SK-N-SH (cell line): ENCODE data around the gene PPARD. TPM values are rescaled to one million over a fixed set of nuclear protein-coding genes. Genes with fewer than 3 reads are reported as not detected.

Source experiments
- CTCF ChIA-PET: fragments of 300-600, 350-600 bp; formaldehyde crosslinking; extraction: SDS; loops from one replicate; lab custom pipeline; 2021; lab: Yijun Ruan, JAX
- POLR2A ChIA-PET: fragments of 350-600 bp; sonication (Branson Sonifier 250); formaldehyde crosslinking; extraction: SDS; loops from one replicate; lab custom pipeline; 2020; ENCODE audit warnings: antibody characterized with exemption, inconsistent platforms; lab: Yijun Ruan, JAX
- DNase-seq: peaks from one replicate; pipeline ENCODE4 v3.0.0; 2012
- H2AFZ ChIP-seq: fragments of 200-600 bp; sonication (generic); 2 replicates; pipeline ENCODE4 v1.8.1; 2016; ENCODE audit warnings: antibody characterized with exemption, mild to moderate bottlenecking, low read depth
- H3F3A ChIP-seq: fragments of 200-600 bp; sonication (generic); replicated peaks from 2 replicates; pipeline ENCODE3; 2016; ENCODE audit warnings: antibody characterized with exemption, mild to moderate bottlenecking; ENCODE audit not compliant: insufficient read depth
- H3K27ac ChIP-seq, 2 experiments: fragments of 200-500 bp in 1 of 2; fragments of 200-600 bp in 1 of 2; sonication (Bioruptor generic) in 1 of 2; sonication (generic), shearing (Covaris generic) in 1 of 2; 2 replicates each; pipeline versions ENCODE4 v1.5.1 to v1.6.1; 2014 to 2016; ENCODE audit warnings: low read depth in 2 of 2, inconsistent platforms in 1 of 2, low read length in 1 of 2, mild to moderate bottlenecking in 1 of 2, mixed read lengths in 1 of 2
- H3K27me3 ChIP-seq: fragments of 200-600 bp; sonication (generic), shearing (Covaris generic); 2 replicates; pipeline ENCODE4 v1.6.1; 2016; ENCODE audit warnings: mixed run types; ENCODE audit not compliant: insufficient read depth
- H3K36me3 ChIP-seq, 2 experiments: fragments of 200-500 bp in 1 of 2; fragments of 200-600 bp in 1 of 2; sonication (Bioruptor generic) in 1 of 2; sonication (generic) in 1 of 2; replicated peaks in 1 of 2; 2 replicates each; pipeline versions ENCODE3 to v1.5.1; 2014 to 2016; ENCODE audit warnings: low read length in 1 of 2, mild to moderate bottlenecking in 1 of 2; ENCODE audit not compliant: insufficient read depth in 2 of 2, control insufficient read depth in 1 of 2
- H3K4me1 ChIP-seq, 2 experiments: fragments of 200-500 bp in 1 of 2; fragments of 200-600 bp in 1 of 2; sonication (Bioruptor generic) in 1 of 2; sonication (generic), shearing (Covaris generic) in 1 of 2; 2 replicates each; pipeline versions ENCODE4 v1.5.1 to v1.6.1; 2014 to 2016; ENCODE audit warnings: low read depth in 1 of 2, low read length in 1 of 2, mixed run types in 1 of 2; ENCODE audit not compliant: insufficient read depth in 2 of 2, control insufficient read depth in 1 of 2
- H3K4me2 ChIP-seq: fragments of 200-600 bp; sonication (generic), shearing (Covaris generic); 2 replicates; pipeline ENCODE4 v1.6.1; 2017; ENCODE audit warnings: mixed run types
- H3K4me3 ChIP-seq, 2 experiments: fragments of 200-500 bp in 1 of 2; fragments of 200-600 bp in 1 of 2; sonication (Bioruptor generic) in 1 of 2; sonication (generic), shearing (Covaris generic) in 1 of 2; 2 replicates each; pipeline versions ENCODE4 v1.5.1 to v1.8.1; 2014 to 2016; ENCODE audit warnings: low read depth in 2 of 2, inconsistent platforms in 1 of 2, low read length in 1 of 2, mild to moderate bottlenecking in 1 of 2, mixed read lengths in 1 of 2, moderate library complexity in 1 of 2
- H3K79me2 ChIP-seq: fragments of 200-600 bp; sonication (generic); 2 replicates; pipeline ENCODE4 v1.8.1; 2017; ENCODE audit warnings: mild to moderate bottlenecking; ENCODE audit not compliant: insufficient read depth
- H3K9ac ChIP-seq: fragments of 200-600 bp; sonication (generic); 2 replicates; pipeline ENCODE4 v1.6.1; 2017; ENCODE audit warnings: mixed run types
- H3K9me2 ChIP-seq: fragments of 200-600 bp; sonication (generic); 2 replicates; pipeline ENCODE4 v1.6.1; 2017; ENCODE audit warnings: mixed run types
- H3K9me3 ChIP-seq: fragments of 200-600 bp; sonication (generic); 2 replicates; pipeline ENCODE4 v1.6.1; 2017; ENCODE audit warnings: mixed run types, mild to moderate bottlenecking, moderate library complexity
- H4K20me1 ChIP-seq: fragments of 200-600 bp; sonication (generic); 2 replicates; pipeline ENCODE4 v1.6.1; 2017; ENCODE audit warnings: mild to moderate bottlenecking, mixed run types; ENCODE audit not compliant: insufficient read depth
- CHD2 ChIP-seq: fragments of 150-350 bp; IDR thresholded peaks from 2 replicates; pipeline ENCODE4 v1.6.1; 2018; ENCODE audit warnings: low read length; ENCODE audit not compliant: partially characterized antibody
- EP300 ChIP-seq, 2 experiments: IDR thresholded peaks; 2 replicates each; pipeline versions ENCODE4 v1.4.0 to v1.6.1; 2012; ENCODE audit warnings: borderline replicate concordance in 1 of 2, low read depth in 1 of 2, low read length in 1 of 2
- NFIC ChIP-seq: IDR thresholded peaks from 2 replicates; pipeline ENCODE4 v1.4.0; 2012; ENCODE audit warnings: borderline replicate concordance
- POLR2AphosphoS5 ChIP-seq: IDR thresholded peaks from 2 replicates; pipeline ENCODE4 v1.6.1; 2012; ENCODE audit warnings: low read depth, low read length
- RAD21 ChIP-seq: IDR thresholded peaks from 2 replicates; pipeline ENCODE4 v1.6.1; 2012; ENCODE audit warnings: mild to moderate bottlenecking, low read length
- RCOR1 ChIP-seq: fragments of 150-350 bp; IDR thresholded peaks from 2 replicates; pipeline ENCODE4 v1.6.1; 2017; ENCODE audit warnings: antibody characterized with exemption, low read length
- SMC3 ChIP-seq: IDR thresholded peaks from 2 replicates; pipeline ENCODE4 v1.6.1; 2012; ENCODE audit warnings: low read depth, low read length, improper control_type of control experiment
- TEAD4 ChIP-seq: IDR thresholded peaks from 2 replicates; pipeline ENCODE4 v1.4.0; 2012; ENCODE audit warnings: mild to moderate bottlenecking, borderline replicate concordance; ENCODE audit not compliant: insufficient read depth
- WGBS: methylation state at CpG from one replicate; pipeline ENCODE4 v1.1.6; 2017; ENCODE audit warnings: low lambda C conversion rate; 5-methylcytosine and 5-hydroxymethylcytosine counted together
- polyA plus RNA-seq, 3 experiments: library from polyadenylated mRNA; depleted of rRNA; stranded (reverse); fragments of >200 nt; gene quantifications; 2 replicates each; pipeline ENCODE4 v1.2.3, GENCODE V29; 2012
- TF ChIP-seq, protein P1 (sequence below): fragments of 200-600 bp; sonication (generic); IDR thresholded peaks from 2 replicates; pipeline ENCODE4 v1.6.1; 2017; ENCODE audit warnings: antibody characterized with exemption, mild to moderate bottlenecking, moderate library complexity

Gene PPARD
- polyA plus RNA-seq, 1 of the 3 experiments (the other 2 are of a cell fraction): 13.3 TPM

DNA sequence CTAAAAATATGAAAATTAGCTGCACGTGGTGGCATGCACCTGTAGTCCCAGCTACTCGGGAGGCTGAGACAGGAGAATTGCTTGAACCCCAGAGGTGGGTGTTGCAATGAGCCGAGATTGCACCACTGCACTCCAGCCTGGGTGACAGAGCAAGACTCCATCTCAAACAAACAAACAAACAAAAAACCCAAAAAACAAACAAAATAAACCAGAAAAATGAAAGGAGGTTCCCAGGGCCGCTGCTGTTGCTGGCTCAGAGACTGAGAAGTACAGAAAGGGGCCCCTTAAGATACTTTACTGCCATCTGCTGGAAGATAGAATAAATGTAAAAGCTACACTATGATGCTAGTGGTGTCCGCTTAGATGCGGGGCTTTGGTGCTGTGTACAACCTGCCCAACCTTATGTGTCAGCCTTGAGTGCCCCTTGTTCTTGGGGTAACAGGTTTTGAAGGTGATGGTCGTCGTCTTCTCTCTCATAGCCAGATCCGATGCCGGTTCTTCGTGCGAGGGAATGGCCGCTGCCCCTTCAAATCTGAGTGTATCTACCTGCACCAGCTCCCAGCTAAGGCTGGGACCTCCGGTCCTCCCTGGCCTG, 107.0 kb downstream of the PPARD start:
- H3F3A ChIP-seq: no peaks in the 10 kb centered on the region
- ChIA-PET POLR2A (interaction anchor here (1.0 to 1.8 kb wide), 2 partner anchors 105 to 107 kb away, joined by 4 to 14 read pairs; partner anchors contain the start of gene PPARD), CTCF (interaction anchor here (0.6 to 9.0 kb wide), 42 partner anchors 12 to 303 kb away, joined by 3 to 186 read pairs (median 6); partner anchors contain the start of genes ARMC12, DEF6, PPARD and RPL10A)
- no peak overlapping the region for H3K27ac ChIP-seq
- no peak overlapping the region for H3K4me3 ChIP-seq
- no peaks in the 10 kb centered on the region for H3K9me2 ChIP-seq
- H4K20me1 ChIP-seq: no peaks in the 10 kb centered on the region
- H3K79me2 ChIP-seq: no peaks in the 10 kb centered on the region
- H2AFZ ChIP-seq: no peak overlapping the region
- no peak overlapping the region for H3K9ac ChIP-seq
- no peaks in the 10 kb centered on the region for H3K27me3 ChIP-seq
- 29% methylated on average over 12 of the region's 14 CpGs for WGBS
- peaks cover 0 to 17% of the 10 kb centered on the region in 2 experiments; a peak in 2 of 4 replicates for H3K4me1 ChIP-seq
- no peak for TF ChIP-seq TEAD4
- TF ChIP-seq CHD2: peak; percentile 36
- TF ChIP-seq, protein P1, sequence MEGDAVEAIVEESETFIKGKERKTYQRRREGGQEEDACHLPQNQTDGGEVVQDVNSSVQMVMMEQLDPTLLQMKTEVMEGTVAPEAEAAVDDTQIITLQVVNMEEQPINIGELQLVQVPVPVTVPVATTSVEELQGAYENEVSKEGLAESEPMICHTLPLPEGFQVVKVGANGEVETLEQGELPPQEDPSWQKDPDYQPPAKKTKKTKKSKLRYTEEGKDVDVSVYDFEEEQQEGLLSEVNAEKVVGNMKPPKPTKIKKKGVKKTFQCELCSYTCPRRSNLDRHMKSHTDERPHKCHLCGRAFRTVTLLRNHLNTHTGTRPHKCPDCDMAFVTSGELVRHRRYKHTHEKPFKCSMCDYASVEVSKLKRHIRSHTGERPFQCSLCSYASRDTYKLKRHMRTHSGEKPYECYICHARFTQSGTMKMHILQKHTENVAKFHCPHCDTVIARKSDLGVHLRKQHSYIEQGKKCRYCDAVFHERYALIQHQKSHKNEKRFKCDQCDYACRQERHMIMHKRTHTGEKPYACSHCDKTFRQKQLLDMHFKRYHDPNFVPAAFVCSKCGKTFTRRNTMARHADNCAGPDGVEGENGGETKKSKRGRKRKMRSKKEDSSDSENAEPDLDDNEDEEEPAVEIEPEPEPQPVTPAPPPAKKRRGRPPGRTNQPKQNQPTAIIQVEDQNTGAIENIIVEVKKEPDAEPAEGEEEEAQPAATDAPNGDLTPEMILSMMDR: peak; percentile 75
- TF ChIP-seq RCOR1: 0 out of 2 replicates have a peak, but pooled peaks have one; percentile 14
- TF ChIP-seq RAD21: peak; percentile 95
- TF ChIP-seq SMC3: peak; percentile 93
- TF ChIP-seq EP300 (IDR thresholded peaks at IDR 0.05; ENCODE audit: borderline replicate concordance in 1 of 2, low read depth in 1 of 2, low read length in 1 of 2): no peak
- no peaks in the 10 kb centered on the region for H3K36me3 ChIP-seq
- H3K9me3 ChIP-seq: no peaks in the 10 kb centered on the region
- no peak overlapping the region for H3K4me2 ChIP-seq
- DNase-seq: peak; percentile 85

DNA sequence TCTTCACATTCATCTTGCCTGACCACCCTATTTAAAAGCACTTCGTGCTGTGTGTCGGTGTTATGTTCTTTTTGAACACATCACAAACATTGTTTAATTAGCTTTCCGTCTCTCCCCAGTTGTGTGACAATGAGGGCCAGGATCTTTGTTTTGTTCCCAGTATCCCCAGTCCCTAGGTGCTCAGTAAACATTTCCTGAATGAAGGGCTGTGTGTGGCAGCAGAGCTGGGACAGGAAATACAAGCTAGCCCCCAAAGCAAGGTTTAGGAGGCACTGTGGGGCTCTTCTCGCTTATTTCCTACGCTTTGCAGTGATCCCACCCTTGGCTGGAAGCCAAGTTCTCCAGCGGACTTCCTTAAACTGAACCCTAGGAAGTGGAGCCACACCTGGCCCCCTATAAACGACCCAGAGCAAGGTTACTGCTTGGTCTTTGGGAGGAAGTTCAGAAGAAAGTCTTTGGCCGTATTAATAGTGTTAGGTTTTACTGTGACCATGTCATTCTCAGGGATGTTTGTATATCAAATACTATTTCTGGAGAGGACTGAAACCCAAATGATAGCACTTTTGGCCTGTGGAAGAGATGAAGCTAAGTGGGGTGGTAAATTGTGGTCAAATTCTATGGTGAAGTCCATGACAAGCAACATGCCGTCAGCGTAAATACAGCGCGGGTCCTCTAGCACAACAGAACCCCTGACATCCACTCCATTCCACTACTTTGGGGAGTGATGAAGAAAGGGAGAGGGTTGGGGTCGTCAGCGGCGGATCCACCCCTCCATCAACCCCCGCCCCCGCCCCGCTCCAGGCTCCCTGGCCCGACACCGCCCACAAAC, 109.2 kb downstream of the PPARD start:
- H3K9ac ChIP-seq: no peak overlapping the region
- 56% methylated on average over 10 of the region's 20 CpGs for WGBS
- TF ChIP-seq SMC3: no peak
- peak; percentile 19; the same call in 1 of the 2 replicates for TF ChIP-seq NFIC
- no peak for TF ChIP-seq POLR2AphosphoS5
- H3K36me3 ChIP-seq: peaks cover 0 to 3% of the 10 kb centered on the region in 2 experiments
- peak overlapping the region; percentile 90 for H3K4me2 ChIP-seq
- H3K9me3 ChIP-seq: no peaks in the 10 kb centered on the region
- no peaks in the 10 kb centered on the region for H3F3A ChIP-seq
- POLR2A ChIA-PET: no interaction called here
- peak overlapping the region; percentile 64 to 70 for H3K4me3 ChIP-seq
- no peak for DNase-seq
- CTCF ChIA-PET: interaction anchor here (1.0 to 9.0 kb wide), 12 partner anchors 15 to 285 kb away, joined by 3 to 186 read pairs (median 4); partner anchors contain the start of genes ARMC12, PPARD and RPL10A
- H3K27ac ChIP-seq: no peak overlapping the region
- no peaks in the 10 kb centered on the region for H3K9me2 ChIP-seq
- H3K4me1 ChIP-seq: peaks cover 0 to 17% of the 10 kb centered on the region in 2 experiments; a peak in 2 of 4 replicates
- peaks cover 4% of the 10 kb centered on the region; the same call in 1 of the 2 replicates for H3K79me2 ChIP-seq
- H4K20me1 ChIP-seq: no peaks in the 10 kb centered on the region
- H2AFZ ChIP-seq: no peak overlapping the region
- H3K27me3 ChIP-seq: no peaks in the 10 kb centered on the region
